ENCODE data around the gene SLC66A2. TPM values are rescaled to one million over a fixed set of nuclear protein-coding genes. Genes with fewer than 3 reads are reported as not detected.

Gene SLC66A2
- total RNA-seq, 1 experiment from 2014 or later: 52.8 TPM

DNA sequence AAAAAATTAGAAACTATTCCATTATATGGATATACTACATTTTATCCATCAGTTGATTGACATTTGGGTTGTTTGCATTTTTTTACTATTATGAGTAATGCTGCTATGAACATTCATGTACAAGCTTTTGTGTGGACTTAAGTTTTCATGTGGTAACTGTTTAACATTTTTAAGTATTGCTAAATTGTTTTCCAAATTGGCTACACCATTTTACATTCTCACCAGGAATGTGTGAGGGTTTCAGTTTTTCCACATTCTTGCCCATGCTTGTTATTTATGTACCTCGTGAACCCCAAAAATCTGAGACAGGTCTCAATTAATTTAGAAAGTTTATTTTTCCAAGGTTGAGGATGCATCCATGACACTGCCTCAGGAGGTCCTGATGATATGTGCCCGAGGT, 40.0 kb upstream of the SLC66A2 start:
- Histone ChIP-seq H4K20me1 (ENCODE audit: low read length) (peaks cover 13% of the 10 kb centered on the region), H3K27ac (ENCODE audit: low read length) (no peak overlapping the region), H3K9ac (ENCODE audit: low read length) (no peak overlapping the region), H3K79me2 (ENCODE audit: low read length) (peaks cover 23% of the 10 kb centered on the region), H2AFZ (ENCODE audit: low read length) (no peak overlapping the region), H3F3A (ENCODE audit: low read length, unreplicated experiment) (no peaks in the 10 kb centered on the region), H3K4me3 (ENCODE audit: low read length) (no peak overlapping the region), H3K36me3 (ENCODE audit: low read depth, low read length) (no peaks in the 10 kb centered on the region), H3K9me2 (replicated peaks; ENCODE audit: low read length) (no peaks in the 10 kb centered on the region), H3K4me2 (ENCODE audit: low read length) (no peak overlapping the region), H3K9me3 (ENCODE audit: low read length) (no peaks in the 10 kb centered on the region), H3K4me1 (ENCODE audit: insufficient read depth, low read length) (peaks cover 8% of the 10 kb centered on the region), H3K27me3 (ENCODE audit: low read length) (no peaks in the 10 kb centered on the region)
- BruUV-seq (replicated peaks): no TSS peak
- intact Hi-C loops (cut with micrococcal nuclease): no loop called here
- peak; percentile 18 for DNase-seq
- TF ChIP-seq, protein P1, sequence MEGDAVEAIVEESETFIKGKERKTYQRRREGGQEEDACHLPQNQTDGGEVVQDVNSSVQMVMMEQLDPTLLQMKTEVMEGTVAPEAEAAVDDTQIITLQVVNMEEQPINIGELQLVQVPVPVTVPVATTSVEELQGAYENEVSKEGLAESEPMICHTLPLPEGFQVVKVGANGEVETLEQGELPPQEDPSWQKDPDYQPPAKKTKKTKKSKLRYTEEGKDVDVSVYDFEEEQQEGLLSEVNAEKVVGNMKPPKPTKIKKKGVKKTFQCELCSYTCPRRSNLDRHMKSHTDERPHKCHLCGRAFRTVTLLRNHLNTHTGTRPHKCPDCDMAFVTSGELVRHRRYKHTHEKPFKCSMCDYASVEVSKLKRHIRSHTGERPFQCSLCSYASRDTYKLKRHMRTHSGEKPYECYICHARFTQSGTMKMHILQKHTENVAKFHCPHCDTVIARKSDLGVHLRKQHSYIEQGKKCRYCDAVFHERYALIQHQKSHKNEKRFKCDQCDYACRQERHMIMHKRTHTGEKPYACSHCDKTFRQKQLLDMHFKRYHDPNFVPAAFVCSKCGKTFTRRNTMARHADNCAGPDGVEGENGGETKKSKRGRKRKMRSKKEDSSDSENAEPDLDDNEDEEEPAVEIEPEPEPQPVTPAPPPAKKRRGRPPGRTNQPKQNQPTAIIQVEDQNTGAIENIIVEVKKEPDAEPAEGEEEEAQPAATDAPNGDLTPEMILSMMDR (conservative IDR thresholded peaks at IDR 0.05; ENCODE audit: low read depth, low read length): no peak
- no peak for TF ChIP-seq EZH2phosphoT487 (IDR thresholded peaks at IDR 0.05; ENCODE audit: borderline replicate concordance, low read length)
- no peak for TF ChIP-seq EZH2 (IDR thresholded peaks at IDR 0.05; ENCODE audit: low read length, unreplicated experiment)
- ATAC-seq: no peak
- CTCF ChIA-PET: no interaction called here
- POLR2A ChIA-PET (ENCODE audit: unreplicated experiment): no interaction called here

DNA sequence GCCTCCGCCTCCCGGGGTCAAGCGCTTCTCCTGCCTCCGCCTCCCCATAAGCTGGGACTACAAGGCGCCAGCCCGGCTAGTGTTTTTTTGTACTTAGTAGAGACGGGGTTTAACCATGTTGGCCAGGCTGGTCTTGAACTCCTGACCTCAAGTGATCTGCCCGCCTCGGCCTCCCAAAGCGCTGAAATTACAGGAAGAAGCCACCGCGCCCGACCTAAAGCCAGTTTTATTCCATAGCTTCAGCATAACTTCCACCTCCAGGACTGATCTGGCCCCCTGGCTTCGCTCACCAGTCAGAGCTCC, 37.7 kb upstream of the SLC66A2 start:
- peaks cover 47% of the 10 kb centered on the region for H3K79me2 ChIP-seq (ENCODE audit: low read length)
- no peak overlapping the region; the same call in 1 of the 2 replicates for H2AFZ ChIP-seq (ENCODE audit: low read length)
- no peaks in the 10 kb centered on the region for H3F3A ChIP-seq (ENCODE audit: low read length, unreplicated experiment)
- H3K9ac ChIP-seq (ENCODE audit: low read length): peak overlapping the region; percentile 99
- H3K27ac ChIP-seq (ENCODE audit: low read length): peak overlapping the region; percentile 79; the same call in 1 of the 2 replicates
- intact Hi-C loops (cut with micrococcal nuclease): loop anchor here (2.0 to 10.0 kb wide), 2 partner anchors 44 to 54 kb away; no protein-coding TSS in a partner anchor
- H3K4me1 ChIP-seq (ENCODE audit: insufficient read depth, low read length): peaks cover 15% of the 10 kb centered on the region
- no TSS peak for BruUV-seq (replicated peaks)
- H3K9me2 ChIP-seq (replicated peaks; ENCODE audit: low read length): no peaks in the 10 kb centered on the region
- H3K4me3 ChIP-seq (ENCODE audit: low read length): peak overlapping the region; percentile 90
- H4K20me1 ChIP-seq (ENCODE audit: low read length): peaks cover 35% of the 10 kb centered on the region
- H3K9me3 ChIP-seq (ENCODE audit: low read length): no peaks in the 10 kb centered on the region
- peaks cover 18% of the 10 kb centered on the region; the same call in 1 of the 2 replicates for H3K36me3 ChIP-seq (ENCODE audit: low read depth, low read length)
- H3K4me2 ChIP-seq (ENCODE audit: low read length): peak overlapping the region; percentile 96
- ChIA-PET CTCF (no interaction called here), POLR2A (ENCODE audit: unreplicated experiment) (no interaction called here)
- no peaks in the 10 kb centered on the region for H3K27me3 ChIP-seq (ENCODE audit: low read length)
- TF ChIP-seq, protein P1 (conservative IDR thresholded peaks at IDR 0.05; ENCODE audit: low read depth, low read length): no peak
- TF ChIP-seq EZH2phosphoT487 (IDR thresholded peaks at IDR 0.05; ENCODE audit: borderline replicate concordance, low read length): no peak
- TF ChIP-seq EZH2 (IDR thresholded peaks at IDR 0.05; ENCODE audit: low read length, unreplicated experiment): no peak
- DNase-seq (no peak), ATAC-seq (no peak)

DNA sequence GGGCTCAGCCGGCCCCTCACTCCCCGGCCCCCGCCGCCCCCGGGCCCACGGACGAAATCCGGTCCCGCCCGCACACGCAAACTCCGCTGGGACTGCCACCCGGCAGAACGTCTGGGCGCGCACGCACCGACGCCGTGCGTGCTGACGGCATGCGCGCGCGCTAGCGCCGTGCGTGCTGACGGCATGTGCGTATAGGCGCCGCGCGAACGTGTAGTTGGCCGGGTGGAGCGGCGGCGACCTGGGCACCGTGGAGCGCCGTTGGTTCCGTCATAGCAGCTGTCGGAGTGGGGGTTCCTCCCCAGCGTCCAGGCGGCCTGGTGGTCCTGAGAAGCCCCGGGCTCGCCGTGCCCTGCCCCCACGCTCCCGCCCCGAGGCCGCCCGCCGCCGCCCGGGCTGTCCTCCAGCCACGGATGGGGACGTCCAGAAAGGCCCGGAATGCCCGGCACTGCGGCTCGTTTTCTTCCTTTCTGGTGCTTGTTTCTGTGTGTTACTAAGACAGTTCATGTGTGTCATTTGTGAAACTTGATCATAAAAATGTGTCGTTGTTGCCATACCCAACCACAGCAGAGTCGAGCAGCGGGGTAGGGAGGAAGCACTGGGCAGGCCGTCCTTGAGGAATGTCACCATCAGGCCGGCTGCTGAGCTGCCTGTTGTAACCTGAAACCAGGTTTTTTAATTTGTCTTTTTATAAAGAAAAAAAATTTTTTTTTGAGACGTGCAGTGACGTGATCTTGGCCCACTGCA, 37.2 kb upstream of the SLC66A2 start, which contains the start of gene TXNL4A:
Gene TXNL4A, minus strand, starts transcription at position 113 of the 744 bp plus-strand sequence. CDS start 171 bp downstream, outside the sequence.
- no peaks in the 10 kb centered on the region for H3K9me2 ChIP-seq (replicated peaks; ENCODE audit: low read length)
- intact Hi-C loops (cut with micrococcal nuclease): loop anchor here (2.0 to 10.0 kb wide), 2 partner anchors 44 to 54 kb away; no protein-coding TSS in a partner anchor
- H3F3A ChIP-seq (ENCODE audit: low read length, unreplicated experiment): no peaks in the 10 kb centered on the region
- H3K27me3 ChIP-seq (ENCODE audit: low read length): no peaks in the 10 kb centered on the region
- no peaks in the 10 kb centered on the region for H3K9me3 ChIP-seq (ENCODE audit: low read length)
- H3K79me2 ChIP-seq (ENCODE audit: low read length): peaks cover 52% of the 10 kb centered on the region
- ATAC-seq: peak; percentile 96
- TF ChIP-seq, protein P1 (conservative IDR thresholded peaks at IDR 0.05; ENCODE audit: low read depth, low read length): no peak
- TF ChIP-seq EZH2phosphoT487 (IDR thresholded peaks at IDR 0.05; ENCODE audit: borderline replicate concordance, low read length): no peak
- no peak for TF ChIP-seq EZH2 (IDR thresholded peaks at IDR 0.05; ENCODE audit: low read length, unreplicated experiment)
- H2AFZ ChIP-seq (ENCODE audit: low read length): peak within 1 kb of the TSS; percentile 91
- peaks cover 20% of the 10 kb centered on the region; the same call in 1 of the 2 replicates for H3K36me3 ChIP-seq (ENCODE audit: low read depth, low read length)
- peak; percentile 92 for DNase-seq
- peak within 1 kb of the TSS; percentile 99 for H3K9ac ChIP-seq (ENCODE audit: low read length)
- peak within 1 kb of the TSS; percentile 90 for H3K4me3 ChIP-seq (ENCODE audit: low read length)
- H3K4me1 ChIP-seq (ENCODE audit: insufficient read depth, low read length): peaks cover 15% of the 10 kb centered on the region
- ChIA-PET POLR2A (ENCODE audit: unreplicated experiment) (no interaction called here), CTCF (no interaction called here)
- peaks cover 41% of the 10 kb centered on the region for H4K20me1 ChIP-seq (ENCODE audit: low read length)
- TSS peak; percentile 80 for BruUV-seq (replicated peaks)
- peak within 1 kb of the TSS; percentile 96 for H3K4me2 ChIP-seq (ENCODE audit: low read length)
- peak within 1 kb of the TSS; percentile 79 for H3K27ac ChIP-seq (ENCODE audit: low read length)
